K562 (cell line): Measurements from ENCODE around the gene SOX6.

ENCODE experiments used
- CHCHD3 ChIP-seq: fragments of 250-450 bp; sonication (Bioruptor Pico); IDR thresholded peaks from 2 replicates; pipeline ENCODE4 v2.1.2; 2022; ENCODE audit warnings: mild to moderate bottlenecking
- GABPA ChIP-seq: fragments of 200-800 bp; sonication (Bioruptor generic); conservative IDR thresholded peaks from 2 replicates; pipeline ENCODE4 v1.6.1; 2016; ENCODE audit warnings: low read depth, missing genetic modification characterization, missing compliant biosample characterization
- JUND ChIP-seq, 2 experiments: IDR thresholded peaks; 2 replicates in 1 of 2; 3 replicates in 1 of 2; pipeline ENCODE4 v1.6.1; 2011; ENCODE audit warnings: borderline replicate concordance in 2 of 2, low read depth in 2 of 2, low read length in 2 of 2, improper control_type of control experiment in 1 of 2, missing biosample characterization in 1 of 2, missing genetic modification characterization in 1 of 2, missing genetic modification reagents in 1 of 2
- KLF13 ChIP-seq: fragments of 450-650 bp; IDR thresholded peaks from 2 replicates; pipeline ENCODE4 v1.6.1; 2016; ENCODE audit warnings: missing genetic modification characterization, low read depth, mild to moderate bottlenecking, missing compliant biosample characterization, moderate library complexity, borderline replicate concordance
- SPI1 ChIP-seq: IDR thresholded peaks from 2 replicates; pipeline ENCODE4 v1.6.1; 2011; ENCODE audit warnings: low read depth, low read length, control low read depth, borderline replicate concordance
- SUPT5H ChIP-seq: fragments of 450-650 bp; IDR thresholded peaks from 2 replicates; pipeline ENCODE4 v1.6.1; 2016
- TAF1 ChIP-seq: IDR thresholded peaks from 2 replicates; pipeline ENCODE4 v1.6.1; 2011; ENCODE audit warnings: mild to moderate bottlenecking, low read length, moderate library complexity; ENCODE audit not compliant: insufficient read depth, control insufficient read depth, severe bottlenecking; ENCODE audit errors: extremely low read depth
- TCF7L2 ChIP-seq: fragments of 150-350 bp; IDR thresholded peaks from 2 replicates; pipeline ENCODE4 v1.6.1; 2016; ENCODE audit warnings: low read depth, mild to moderate bottlenecking, low read length, moderate library complexity
- ZBTB17 ChIP-seq: fragments of 450-650 bp; formaldehyde crosslinking; IDR thresholded peaks from 2 replicates; pipeline ENCODE4 v1.4.0; 2020; ENCODE audit warnings: mild to moderate bottlenecking
- TF ChIP-seq, protein P1 (sequence below), 2 experiments: fragments of 450-650 bp; conservative IDR thresholded peaks; 2 replicates each; pipeline ENCODE4 v1.6.1; 2017; ENCODE audit warnings: mild to moderate bottlenecking in 2 of 2, moderate library complexity in 2 of 2
- TF ChIP-seq, protein P2 (sequence below), 3 experiments: IDR thresholded peaks in 2 of 3; conservative IDR thresholded peaks in 1 of 3; 2 replicates each; pipeline ENCODE4 v1.5.1; 2011 to 2012; ENCODE audit warnings: low read length in 3 of 3, mild to moderate bottlenecking in 3 of 3, control low read depth in 2 of 3, improper control_type of control experiment in 1 of 3, inconsistent platforms in 1 of 3, low read depth in 1 of 3, mixed read lengths in 1 of 3, moderate library complexity in 1 of 3; ENCODE audit not compliant: insufficient read depth in 2 of 3
- TF ChIP-seq, protein P3 (sequence below), 2 experiments: fragments of 450-650 bp in 1 of 2; sonication (generic) in 1 of 2; formaldehyde crosslinking; conservative IDR thresholded peaks; 2 replicates each; pipeline versions ENCODE4 v1.4.0 to v1.8.1; 2020 to 2022; ENCODE audit warnings: mild to moderate bottlenecking in 1 of 2, missing genetic modification reagents in 1 of 2

DNA sequence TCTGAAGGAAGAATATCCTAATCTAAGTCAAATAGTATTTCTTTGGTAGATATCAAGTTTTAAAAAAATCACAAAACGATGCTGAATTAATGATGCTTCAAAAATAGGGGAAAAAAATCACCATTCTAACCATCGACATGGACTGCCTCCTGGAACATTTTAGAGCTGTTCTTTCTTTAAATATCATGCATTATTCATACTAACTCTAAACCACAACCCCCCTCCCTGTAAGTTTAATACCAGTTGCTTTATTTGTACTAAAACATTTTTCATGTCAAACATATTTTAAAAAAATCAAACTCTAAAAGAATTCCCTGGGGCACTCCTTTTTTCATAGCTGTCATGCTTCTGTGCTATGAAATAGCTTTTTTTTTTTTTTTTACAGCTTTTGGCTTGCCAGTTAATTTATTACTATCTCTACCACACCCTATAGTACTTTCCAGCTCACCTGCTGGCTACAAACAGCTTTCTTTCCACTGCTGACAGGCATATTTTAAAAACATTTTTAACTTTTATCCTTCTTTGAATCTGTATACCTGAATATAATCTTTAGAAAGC, 256.9 kb downstream of the SOX6 start:
- no peak for TF ChIP-seq KLF13 (tag)
- TF ChIP-seq, protein P1, sequence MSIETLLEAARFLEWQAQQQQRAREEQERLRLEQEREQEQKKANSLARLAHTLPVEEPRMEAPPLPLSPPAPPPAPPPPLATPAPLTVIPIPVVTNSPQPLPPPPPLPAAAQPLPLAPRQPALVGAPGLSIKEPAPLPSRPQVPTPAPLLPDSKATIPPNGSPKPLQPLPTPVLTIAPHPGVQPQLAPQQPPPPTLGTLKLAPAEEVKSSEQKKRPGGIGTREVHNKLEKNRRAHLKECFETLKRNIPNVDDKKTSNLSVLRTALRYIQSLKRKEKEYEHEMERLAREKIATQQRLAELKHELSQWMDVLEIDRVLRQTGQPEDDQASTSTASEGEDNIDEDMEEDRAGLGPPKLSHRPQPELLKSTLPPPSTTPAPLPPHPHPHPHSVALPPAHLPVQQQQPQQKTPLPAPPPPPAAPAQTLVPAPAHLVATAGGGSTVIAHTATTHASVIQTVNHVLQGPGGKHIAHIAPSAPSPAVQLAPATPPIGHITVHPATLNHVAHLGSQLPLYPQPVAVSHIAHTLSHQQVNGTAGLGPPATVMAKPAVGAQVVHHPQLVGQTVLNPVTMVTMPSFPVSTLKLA (conservative IDR thresholded peaks at IDR 0.05): no peak
- no peak for TF ChIP-seq GABPA (tag)
- TF ChIP-seq, protein P2, sequence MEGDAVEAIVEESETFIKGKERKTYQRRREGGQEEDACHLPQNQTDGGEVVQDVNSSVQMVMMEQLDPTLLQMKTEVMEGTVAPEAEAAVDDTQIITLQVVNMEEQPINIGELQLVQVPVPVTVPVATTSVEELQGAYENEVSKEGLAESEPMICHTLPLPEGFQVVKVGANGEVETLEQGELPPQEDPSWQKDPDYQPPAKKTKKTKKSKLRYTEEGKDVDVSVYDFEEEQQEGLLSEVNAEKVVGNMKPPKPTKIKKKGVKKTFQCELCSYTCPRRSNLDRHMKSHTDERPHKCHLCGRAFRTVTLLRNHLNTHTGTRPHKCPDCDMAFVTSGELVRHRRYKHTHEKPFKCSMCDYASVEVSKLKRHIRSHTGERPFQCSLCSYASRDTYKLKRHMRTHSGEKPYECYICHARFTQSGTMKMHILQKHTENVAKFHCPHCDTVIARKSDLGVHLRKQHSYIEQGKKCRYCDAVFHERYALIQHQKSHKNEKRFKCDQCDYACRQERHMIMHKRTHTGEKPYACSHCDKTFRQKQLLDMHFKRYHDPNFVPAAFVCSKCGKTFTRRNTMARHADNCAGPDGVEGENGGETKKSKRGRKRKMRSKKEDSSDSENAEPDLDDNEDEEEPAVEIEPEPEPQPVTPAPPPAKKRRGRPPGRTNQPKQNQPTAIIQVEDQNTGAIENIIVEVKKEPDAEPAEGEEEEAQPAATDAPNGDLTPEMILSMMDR (IDR thresholded peaks at IDR 0.05 in 2 of 3, conservative IDR thresholded peaks at IDR 0.05 in 1 of 3; ENCODE audit: insufficient read depth in 2 of 3, low read depth in 1 of 3, low read length in 3 of 3): no peak
- TF ChIP-seq TCF7L2: no peak
- no peak for TF ChIP-seq SPI1
- TF ChIP-seq JUND (IDR thresholded peaks at IDR 0.05; ENCODE audit: borderline replicate concordance, low read depth, low read length): no peak
- no peak for TF ChIP-seq JUND (tag; IDR thresholded peaks at IDR 0.05; ENCODE audit: borderline replicate concordance, low read depth, low read length)
- TF ChIP-seq TAF1: no peak
- TF ChIP-seq CHCHD3 (CRISPR knock-in tag): no peak
- no peak for TF ChIP-seq ZBTB17 (CRISPR knock-in tag)
- TF ChIP-seq, protein P3, sequence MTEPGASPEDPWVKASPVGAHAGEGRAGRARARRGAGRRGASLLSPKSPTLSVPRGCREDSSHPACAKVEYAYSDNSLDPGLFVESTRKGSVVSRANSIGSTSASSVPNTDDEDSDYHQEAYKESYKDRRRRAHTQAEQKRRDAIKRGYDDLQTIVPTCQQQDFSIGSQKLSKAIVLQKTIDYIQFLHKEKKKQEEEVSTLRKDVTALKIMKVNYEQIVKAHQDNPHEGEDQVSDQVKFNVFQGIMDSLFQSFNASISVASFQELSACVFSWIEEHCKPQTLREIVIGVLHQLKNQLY (CRISPR knock-in tag; conservative IDR thresholded peaks at IDR 0.05): no peak
- no peak for TF ChIP-seq SUPT5H
